SK-N-SH treated with all-trans-retinoic acid at 6 μM for 48 hours (cell line): ENCODE data around the gene MTHFD1.

ENCODE experiments used
- ATAC-seq: fragments of 200-7000 bp; cut with Tn5 transposase; 3 replicates; pipeline ENCODE4 v1.9.1; 2020; ENCODE audit warnings: mild to moderate bottlenecking, moderate library complexity
- ARNTL ChIP-seq: fragments of 450-650 bp; formaldehyde crosslinking; IDR thresholded peaks from 2 replicates; pipeline ENCODE4 v1.5.0; 2020; ENCODE audit warnings: low read depth, mild to moderate bottlenecking, moderate library complexity, borderline replicate concordance
- CSDC2 ChIP-seq: fragments of 250-450 bp; sonication (Bioruptor Pico); IDR thresholded peaks from 2 replicates; pipeline ENCODE4 v1.5.0; 2020; ENCODE audit warnings: mild to moderate bottlenecking, moderate library complexity
- ESRRG ChIP-seq: fragments of 250-450 bp; sonication (Bioruptor Pico); IDR thresholded peaks from 2 replicates; pipeline ENCODE4 v1.6.1; 2021; ENCODE audit warnings: mild to moderate bottlenecking
- GLIS3 ChIP-seq: fragments of 250-450 bp; sonication (Bioruptor Pico); IDR thresholded peaks from 2 replicates; pipeline ENCODE4 v1.5.0; 2020; ENCODE audit warnings: mild to moderate bottlenecking, moderate library complexity
- ISL1 ChIP-seq: fragments of 250-450 bp; sonication (Bioruptor Pico); IDR thresholded peaks from 2 replicates; pipeline ENCODE4 v2.1.2; 2022; ENCODE audit warnings: mild to moderate bottlenecking, moderate library complexity
- OSR1 ChIP-seq: fragments of 250-450 bp; sonication (Bioruptor Pico); IDR thresholded peaks from 2 replicates; pipeline ENCODE4 v1.8.0; 2022; ENCODE audit warnings: moderate library complexity, mild to moderate bottlenecking, inconsistent platforms
- PPARA ChIP-seq: fragments of 250-450 bp; sonication (Bioruptor Pico); IDR thresholded peaks from 2 replicates; pipeline ENCODE4 v1.5.0; 2020; ENCODE audit warnings: mild to moderate bottlenecking, borderline replicate concordance
- RARB ChIP-seq: fragments of 250-450 bp; sonication (Bioruptor Pico); IDR thresholded peaks from 2 replicates; pipeline ENCODE4 v1.8.0; 2021; ENCODE audit warnings: mild to moderate bottlenecking, moderate library complexity
- SNAI2 ChIP-seq: fragments of 250-450 bp; sonication (Bioruptor Pico); IDR thresholded peaks from 2 replicates; pipeline ENCODE4 v1.5.0; 2020; ENCODE audit warnings: mild to moderate bottlenecking, moderate library complexity
- TCF4 ChIP-seq: fragments of 250-450 bp; sonication (Bioruptor Pico); IDR thresholded peaks from 2 replicates; pipeline ENCODE4 v1.8.0; 2021; ENCODE audit warnings: mild to moderate bottlenecking, moderate library complexity, borderline replicate concordance
- TOX ChIP-seq: fragments of 250-450 bp; sonication (Bioruptor Pico); IDR thresholded peaks from 2 replicates; pipeline ENCODE4 v1.8.0; 2021; ENCODE audit warnings: mild to moderate bottlenecking, moderate library complexity, borderline replicate concordance
- ZC3H10 ChIP-seq: fragments of 250-450 bp; sonication (Bioruptor Pico); IDR thresholded peaks from 2 replicates; pipeline ENCODE4 v1.5.1; 2021; ENCODE audit warnings: mild to moderate bottlenecking, moderate library complexity
- ZFP3 ChIP-seq: fragments of 250-450 bp; sonication (Bioruptor Pico); IDR thresholded peaks from 2 replicates; pipeline ENCODE4 v1.5.0; 2020; ENCODE audit warnings: mild to moderate bottlenecking, moderate library complexity
- ZFP30 ChIP-seq: fragments of 450-650 bp; formaldehyde crosslinking; IDR thresholded peaks from 2 replicates; pipeline ENCODE4 v1.5.0; 2022; ENCODE audit warnings: mild to moderate bottlenecking, moderate library complexity
- ZNF565 ChIP-seq: fragments of 450-650 bp; formaldehyde crosslinking; conservative IDR thresholded peaks from 2 replicates; pipeline ENCODE4 v1.5.0; 2020; ENCODE audit warnings: low read depth, mild to moderate bottlenecking, moderate library complexity
- ZNF70 ChIP-seq: fragments of 450-650 bp; formaldehyde crosslinking; IDR thresholded peaks from 2 replicates; pipeline ENCODE4 v1.5.0; 2020; ENCODE audit warnings: mild to moderate bottlenecking, moderate library complexity
- TF ChIP-seq, protein P1 (sequence below): fragments of 250-450 bp; sonication (Bioruptor Pico); IDR thresholded peaks from 2 replicates; pipeline ENCODE4 v1.5.1; 2020; ENCODE audit warnings: low read depth, mild to moderate bottlenecking, moderate library complexity
- TF ChIP-seq, protein P2 (sequence below): fragments of 250-450 bp; sonication (Bioruptor Pico); IDR thresholded peaks from 2 replicates; pipeline ENCODE4 v1.5.0; 2020; ENCODE audit warnings: mild to moderate bottlenecking, moderate library complexity
- TF ChIP-seq, protein P3 (sequence below): fragments of 250-450 bp; sonication (Bioruptor Pico); IDR thresholded peaks from 2 replicates; pipeline ENCODE4 v1.5.1; 2021; ENCODE audit warnings: mild to moderate bottlenecking, moderate library complexity
- TF ChIP-seq, protein P4 (sequence below): fragments of 250-450 bp; sonication (Bioruptor Pico); IDR thresholded peaks from 2 replicates; pipeline ENCODE4 v1.8.0; 2021; ENCODE audit warnings: low read depth, mild to moderate bottlenecking, moderate library complexity, borderline replicate concordance

MTHFD1 gene

DNA sequence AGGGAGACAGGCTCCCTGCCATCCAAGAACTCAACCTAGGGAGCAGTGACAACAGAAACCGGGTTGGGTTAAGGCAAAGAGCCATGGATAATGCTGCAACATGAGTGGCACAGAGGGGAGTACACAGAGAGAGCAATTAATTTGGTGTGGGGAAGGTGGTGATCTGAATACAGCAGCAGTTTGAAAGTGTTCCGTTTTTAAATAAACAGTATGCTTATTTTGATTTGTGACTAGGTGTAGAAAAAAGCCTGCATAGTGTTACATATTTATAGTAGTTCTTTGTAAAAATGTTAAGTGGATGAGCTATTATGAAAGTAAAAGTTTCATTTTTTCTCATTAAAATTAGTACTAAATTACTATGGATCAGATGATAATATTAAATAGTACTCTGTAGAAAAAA, 85.9 kb downstream of the MTHFD1 start:
- no peak for ATAC-seq
- TF ChIP-seq SNAI2 (CRISPR knock-in tag) (no peak), GLIS3 (CRISPR knock-in tag) (no peak), CSDC2 (no peak), ZFP30 (CRISPR knock-in tag) (no peak), ZFP3 (no peak), ARNTL (CRISPR knock-in tag) (no peak), ESRRG (CRISPR knock-in tag) (no peak), TOX (CRISPR knock-in tag) (no peak), RARB (no peak), TCF4 (CRISPR knock-in tag) (no peak), ZC3H10 (CRISPR knock-in tag) (no peak)
- TF ChIP-seq, protein P1, sequence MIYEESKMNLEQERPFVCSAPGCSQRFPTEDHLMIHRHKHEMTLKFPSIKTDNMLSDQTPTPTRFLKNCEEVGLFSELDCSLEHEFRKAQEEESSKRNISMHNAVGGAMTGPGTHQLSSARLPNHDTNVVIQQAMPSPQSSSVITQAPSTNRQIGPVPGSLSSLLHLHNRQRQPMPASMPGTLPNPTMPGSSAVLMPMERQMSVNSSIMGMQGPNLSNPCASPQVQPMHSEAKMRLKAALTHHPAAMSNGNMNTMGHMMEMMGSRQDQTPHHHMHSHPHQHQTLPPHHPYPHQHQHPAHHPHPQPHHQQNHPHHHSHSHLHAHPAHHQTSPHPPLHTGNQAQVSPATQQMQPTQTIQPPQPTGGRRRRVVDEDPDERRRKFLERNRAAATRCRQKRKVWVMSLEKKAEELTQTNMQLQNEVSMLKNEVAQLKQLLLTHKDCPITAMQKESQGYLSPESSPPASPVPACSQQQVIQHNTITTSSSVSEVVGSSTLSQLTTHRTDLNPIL (CRISPR knock-in tag) = no peak
- TF ChIP-seq, protein P2, sequence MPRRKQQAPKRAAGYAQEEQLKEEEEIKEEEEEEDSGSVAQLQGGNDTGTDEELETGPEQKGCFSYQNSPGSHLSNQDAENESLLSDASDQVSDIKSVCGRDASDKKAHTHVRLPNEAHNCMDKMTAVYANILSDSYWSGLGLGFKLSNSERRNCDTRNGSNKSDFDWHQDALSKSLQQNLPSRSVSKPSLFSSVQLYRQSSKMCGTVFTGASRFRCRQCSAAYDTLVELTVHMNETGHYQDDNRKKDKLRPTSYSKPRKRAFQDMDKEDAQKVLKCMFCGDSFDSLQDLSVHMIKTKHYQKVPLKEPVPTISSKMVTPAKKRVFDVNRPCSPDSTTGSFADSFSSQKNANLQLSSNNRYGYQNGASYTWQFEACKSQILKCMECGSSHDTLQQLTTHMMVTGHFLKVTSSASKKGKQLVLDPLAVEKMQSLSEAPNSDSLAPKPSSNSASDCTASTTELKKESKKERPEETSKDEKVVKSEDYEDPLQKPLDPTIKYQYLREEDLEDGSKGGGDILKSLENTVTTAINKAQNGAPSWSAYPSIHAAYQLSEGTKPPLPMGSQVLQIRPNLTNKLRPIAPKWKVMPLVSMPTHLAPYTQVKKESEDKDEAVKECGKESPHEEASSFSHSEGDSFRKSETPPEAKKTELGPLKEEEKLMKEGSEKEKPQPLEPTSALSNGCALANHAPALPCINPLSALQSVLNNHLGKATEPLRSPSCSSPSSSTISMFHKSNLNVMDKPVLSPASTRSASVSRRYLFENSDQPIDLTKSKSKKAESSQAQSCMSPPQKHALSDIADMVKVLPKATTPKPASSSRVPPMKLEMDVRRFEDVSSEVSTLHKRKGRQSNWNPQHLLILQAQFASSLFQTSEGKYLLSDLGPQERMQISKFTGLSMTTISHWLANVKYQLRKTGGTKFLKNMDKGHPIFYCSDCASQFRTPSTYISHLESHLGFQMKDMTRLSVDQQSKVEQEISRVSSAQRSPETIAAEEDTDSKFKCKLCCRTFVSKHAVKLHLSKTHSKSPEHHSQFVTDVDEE (CRISPR knock-in tag) = no peak
- TF ChIP-seq, protein P3, sequence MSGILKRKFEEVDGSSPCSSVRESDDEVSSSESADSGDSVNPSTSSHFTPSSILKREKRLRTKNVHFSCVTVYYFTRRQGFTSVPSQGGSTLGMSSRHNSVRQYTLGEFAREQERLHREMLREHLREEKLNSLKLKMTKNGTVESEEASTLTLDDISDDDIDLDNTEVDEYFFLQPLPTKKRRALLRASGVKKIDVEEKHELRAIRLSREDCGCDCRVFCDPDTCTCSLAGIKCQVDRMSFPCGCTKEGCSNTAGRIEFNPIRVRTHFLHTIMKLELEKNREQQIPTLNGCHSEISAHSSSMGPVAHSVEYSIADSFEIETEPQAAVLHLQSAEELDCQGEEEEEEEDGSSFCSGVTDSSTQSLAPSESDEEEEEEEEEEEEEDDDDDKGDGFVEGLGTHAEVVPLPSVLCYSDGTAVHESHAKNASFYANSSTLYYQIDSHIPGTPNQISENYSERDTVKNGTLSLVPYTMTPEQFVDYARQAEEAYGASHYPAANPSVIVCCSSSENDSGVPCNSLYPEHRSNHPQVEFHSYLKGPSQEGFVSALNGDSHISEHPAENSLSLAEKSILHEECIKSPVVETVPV (CRISPR knock-in tag) = no peak

DNA sequence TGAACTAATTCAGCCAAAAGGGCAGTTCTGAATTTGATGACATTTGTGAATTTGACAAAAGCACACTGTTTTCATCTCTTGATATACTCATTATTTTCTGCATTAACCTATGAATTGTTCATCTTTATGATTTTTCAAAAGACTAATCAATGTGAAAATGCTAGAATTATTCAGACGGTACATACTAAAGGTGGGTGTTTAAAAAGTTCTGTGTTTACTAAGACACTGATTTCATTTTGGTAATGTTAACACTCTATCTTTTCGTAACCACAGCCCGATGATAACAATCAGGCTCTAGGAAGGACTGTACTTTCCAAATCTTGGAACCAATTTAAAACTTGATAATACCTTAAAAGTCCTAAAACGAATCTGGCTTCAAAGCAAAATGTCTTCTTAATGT, 86.5 kb downstream of the MTHFD1 start:
- TF ChIP-seq TOX (CRISPR knock-in tag) (no peak), ZFP30 (CRISPR knock-in tag) (no peak), ZFP3 (no peak), GLIS3 (CRISPR knock-in tag) (no peak), OSR1 (no peak), CSDC2 (no peak), ZNF70 (CRISPR knock-in tag) (no peak)
- TF ChIP-seq, protein P3 (CRISPR knock-in tag) = no peak
- TF ChIP-seq, protein P2 (CRISPR knock-in tag) = no peak
- ATAC-seq = no peak

DNA sequence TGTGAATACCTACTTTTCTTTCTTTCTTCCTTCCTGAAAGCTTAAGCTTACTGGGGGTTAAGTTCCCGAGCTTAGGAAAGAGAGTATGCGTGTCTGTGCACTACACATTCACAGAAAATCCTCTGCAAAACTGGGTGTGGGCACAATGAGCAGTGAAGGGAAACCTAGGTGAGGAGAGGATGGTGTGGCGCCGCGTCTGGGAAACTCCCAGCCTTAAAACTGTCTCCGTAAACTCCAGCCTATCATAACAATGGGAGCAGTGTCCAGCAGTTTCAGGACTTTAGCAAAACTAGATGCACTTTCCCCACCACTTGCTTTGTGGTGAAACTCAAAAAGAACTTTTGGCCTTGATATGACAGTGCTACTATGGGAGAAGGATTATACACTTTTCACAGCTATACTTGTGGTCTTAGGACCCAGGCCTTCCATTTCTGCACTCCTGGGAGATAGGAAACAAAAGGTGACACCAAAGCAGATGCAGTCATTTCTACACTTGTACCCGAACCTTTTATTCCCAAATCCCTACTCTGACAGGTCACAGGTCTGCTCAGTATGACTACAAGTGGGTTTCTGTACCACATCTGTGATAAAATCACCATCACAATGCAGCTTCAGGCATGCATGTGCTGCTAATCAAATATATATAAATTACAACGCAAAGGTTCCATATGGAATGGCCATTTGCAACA, 87.6 kb downstream of the MTHFD1 start:
- no peak for ATAC-seq
- no peak for TF ChIP-seq ZNF70 (CRISPR knock-in tag)
- no peak for TF ChIP-seq SNAI2 (CRISPR knock-in tag)
- no peak for TF ChIP-seq CSDC2
- TF ChIP-seq, protein P4, sequence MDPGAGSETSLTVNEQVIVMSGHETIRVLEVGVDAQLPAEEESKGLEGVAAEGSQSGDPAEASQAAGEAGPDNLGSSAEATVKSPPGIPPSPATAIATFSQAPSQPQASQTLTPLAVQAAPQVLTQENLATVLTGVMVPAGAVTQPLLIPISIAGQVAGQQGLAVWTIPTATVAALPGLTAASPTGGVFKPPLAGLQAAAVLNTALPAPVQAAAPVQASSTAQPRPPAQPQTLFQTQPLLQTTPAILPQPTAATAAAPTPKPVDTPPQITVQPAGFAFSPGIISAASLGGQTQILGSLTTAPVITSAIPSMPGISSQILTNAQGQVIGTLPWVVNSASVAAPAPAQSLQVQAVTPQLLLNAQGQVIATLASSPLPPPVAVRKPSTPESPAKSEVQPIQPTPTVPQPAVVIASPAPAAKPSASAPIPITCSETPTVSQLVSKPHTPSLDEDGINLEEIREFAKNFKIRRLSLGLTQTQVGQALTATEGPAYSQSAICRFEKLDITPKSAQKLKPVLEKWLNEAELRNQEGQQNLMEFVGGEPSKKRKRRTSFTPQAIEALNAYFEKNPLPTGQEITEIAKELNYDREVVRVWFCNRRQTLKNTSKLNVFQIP (CRISPR knock-in tag) = no peak
- TF ChIP-seq ESRRG (CRISPR knock-in tag) = no peak
- no peak for TF ChIP-seq TCF4 (CRISPR knock-in tag)
- no peak for TF ChIP-seq PPARA
- no peak for TF ChIP-seq ISL1 (CRISPR knock-in tag)
- TF ChIP-seq GLIS3 (CRISPR knock-in tag) = no peak
- TF ChIP-seq ARNTL (CRISPR knock-in tag) = no peak
- no peak for TF ChIP-seq TOX (CRISPR knock-in tag)
- TF ChIP-seq, protein P3 (CRISPR knock-in tag) = no peak
- no peak for TF ChIP-seq ZNF565
- TF ChIP-seq RARB = no peak
- TF ChIP-seq ZC3H10 (CRISPR knock-in tag) = no peak
